ENCODE results near the gene RRP9.

DNA sequence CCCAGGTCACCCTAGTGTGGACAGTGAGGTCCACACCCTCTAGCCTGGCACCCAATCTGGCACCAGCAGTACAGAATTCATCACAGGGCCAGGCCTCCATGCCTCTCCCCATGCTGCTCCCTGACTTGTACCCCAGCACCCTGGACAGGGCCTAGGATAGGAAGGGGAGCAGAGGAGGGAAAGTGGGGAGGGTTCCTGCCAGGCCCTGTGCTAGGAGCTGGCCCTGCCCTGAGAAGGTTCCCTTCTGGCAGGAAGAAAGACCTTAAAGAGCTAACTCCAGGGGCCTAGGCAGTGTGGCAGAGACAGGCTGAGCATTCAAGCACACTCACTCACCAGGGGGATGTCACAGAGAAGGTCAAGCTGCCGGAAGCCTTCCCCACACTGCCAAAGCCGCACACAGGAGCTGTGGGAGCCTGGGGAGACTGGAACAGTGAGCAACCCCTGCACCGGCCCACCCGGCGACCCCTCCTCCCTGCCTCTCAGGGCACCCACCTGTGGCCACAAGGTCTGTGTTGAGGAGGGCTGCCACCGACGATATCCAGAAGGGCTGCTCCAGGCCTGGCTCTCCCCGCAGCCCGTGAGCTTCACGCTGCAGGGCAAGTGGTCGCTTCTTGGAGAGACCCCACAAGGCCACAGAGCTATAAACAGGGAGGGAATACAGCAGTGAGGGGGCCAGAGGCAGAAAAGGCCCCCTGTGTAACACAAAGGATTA, 7.4 kb downstream of the RRP9 start:
- TF ChIP-seq POLR2A (IDR thresholded peaks at IDR 0.05), result no peak
- TF ChIP-seq, protein P1, sequence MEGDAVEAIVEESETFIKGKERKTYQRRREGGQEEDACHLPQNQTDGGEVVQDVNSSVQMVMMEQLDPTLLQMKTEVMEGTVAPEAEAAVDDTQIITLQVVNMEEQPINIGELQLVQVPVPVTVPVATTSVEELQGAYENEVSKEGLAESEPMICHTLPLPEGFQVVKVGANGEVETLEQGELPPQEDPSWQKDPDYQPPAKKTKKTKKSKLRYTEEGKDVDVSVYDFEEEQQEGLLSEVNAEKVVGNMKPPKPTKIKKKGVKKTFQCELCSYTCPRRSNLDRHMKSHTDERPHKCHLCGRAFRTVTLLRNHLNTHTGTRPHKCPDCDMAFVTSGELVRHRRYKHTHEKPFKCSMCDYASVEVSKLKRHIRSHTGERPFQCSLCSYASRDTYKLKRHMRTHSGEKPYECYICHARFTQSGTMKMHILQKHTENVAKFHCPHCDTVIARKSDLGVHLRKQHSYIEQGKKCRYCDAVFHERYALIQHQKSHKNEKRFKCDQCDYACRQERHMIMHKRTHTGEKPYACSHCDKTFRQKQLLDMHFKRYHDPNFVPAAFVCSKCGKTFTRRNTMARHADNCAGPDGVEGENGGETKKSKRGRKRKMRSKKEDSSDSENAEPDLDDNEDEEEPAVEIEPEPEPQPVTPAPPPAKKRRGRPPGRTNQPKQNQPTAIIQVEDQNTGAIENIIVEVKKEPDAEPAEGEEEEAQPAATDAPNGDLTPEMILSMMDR (IDR thresholded peaks at IDR 0.05), result no peak
